SK-N-SH (cell line): ENCODE data around the gene ACSS1. TPM values are rescaled to one million over a fixed set of nuclear protein-coding genes. Genes with fewer than 3 reads are reported as not detected.

Experiments
- CTCF ChIA-PET: fragments of 300-600, 350-600 bp; formaldehyde crosslinking; extraction: SDS; loops from one replicate; lab custom pipeline; 2021; lab: Yijun Ruan, JAX
- POLR2A ChIA-PET: fragments of 350-600 bp; sonication (Branson Sonifier 250); formaldehyde crosslinking; extraction: SDS; loops from one replicate; lab custom pipeline; 2020; ENCODE audit warnings: antibody characterized with exemption, inconsistent platforms; lab: Yijun Ruan, JAX
- DNase-seq: peaks from one replicate; pipeline ENCODE4 v3.0.0; 2012
- H2AFZ ChIP-seq: fragments of 200-600 bp; sonication (generic); 2 replicates; pipeline ENCODE4 v1.8.1; 2016; ENCODE audit warnings: antibody characterized with exemption, mild to moderate bottlenecking, low read depth
- H3F3A ChIP-seq: fragments of 200-600 bp; sonication (generic); replicated peaks from 2 replicates; pipeline ENCODE3; 2016; ENCODE audit warnings: antibody characterized with exemption, mild to moderate bottlenecking; ENCODE audit not compliant: insufficient read depth
- H3K27ac ChIP-seq, 2 experiments: fragments of 200-500 bp in 1 of 2; fragments of 200-600 bp in 1 of 2; sonication (Bioruptor generic) in 1 of 2; sonication (generic), shearing (Covaris generic) in 1 of 2; 2 replicates each; pipeline versions ENCODE4 v1.5.1 to v1.6.1; 2014 to 2016; ENCODE audit warnings: low read depth in 2 of 2, inconsistent platforms in 1 of 2, low read length in 1 of 2, mild to moderate bottlenecking in 1 of 2, mixed read lengths in 1 of 2
- H3K27me3 ChIP-seq: fragments of 200-600 bp; sonication (generic), shearing (Covaris generic); 2 replicates; pipeline ENCODE4 v1.6.1; 2016; ENCODE audit warnings: mixed run types; ENCODE audit not compliant: insufficient read depth
- H3K36me3 ChIP-seq, 2 experiments: fragments of 200-500 bp in 1 of 2; fragments of 200-600 bp in 1 of 2; sonication (Bioruptor generic) in 1 of 2; sonication (generic) in 1 of 2; replicated peaks in 1 of 2; 2 replicates each; pipeline versions ENCODE3 to v1.5.1; 2014 to 2016; ENCODE audit warnings: low read length in 1 of 2, mild to moderate bottlenecking in 1 of 2; ENCODE audit not compliant: insufficient read depth in 2 of 2, control insufficient read depth in 1 of 2
- H3K4me1 ChIP-seq, 2 experiments: fragments of 200-500 bp in 1 of 2; fragments of 200-600 bp in 1 of 2; sonication (Bioruptor generic) in 1 of 2; sonication (generic), shearing (Covaris generic) in 1 of 2; 2 replicates each; pipeline versions ENCODE4 v1.5.1 to v1.6.1; 2014 to 2016; ENCODE audit warnings: low read depth in 1 of 2, low read length in 1 of 2, mixed run types in 1 of 2; ENCODE audit not compliant: insufficient read depth in 2 of 2, control insufficient read depth in 1 of 2
- H3K4me2 ChIP-seq: fragments of 200-600 bp; sonication (generic), shearing (Covaris generic); 2 replicates; pipeline ENCODE4 v1.6.1; 2017; ENCODE audit warnings: mixed run types
- H3K4me3 ChIP-seq, 2 experiments: fragments of 200-500 bp in 1 of 2; fragments of 200-600 bp in 1 of 2; sonication (Bioruptor generic) in 1 of 2; sonication (generic), shearing (Covaris generic) in 1 of 2; 2 replicates each; pipeline versions ENCODE4 v1.5.1 to v1.8.1; 2014 to 2016; ENCODE audit warnings: low read depth in 2 of 2, inconsistent platforms in 1 of 2, low read length in 1 of 2, mild to moderate bottlenecking in 1 of 2, mixed read lengths in 1 of 2, moderate library complexity in 1 of 2
- H3K79me2 ChIP-seq: fragments of 200-600 bp; sonication (generic); 2 replicates; pipeline ENCODE4 v1.8.1; 2017; ENCODE audit warnings: mild to moderate bottlenecking; ENCODE audit not compliant: insufficient read depth
- H3K9ac ChIP-seq: fragments of 200-600 bp; sonication (generic); 2 replicates; pipeline ENCODE4 v1.6.1; 2017; ENCODE audit warnings: mixed run types
- H3K9me2 ChIP-seq: fragments of 200-600 bp; sonication (generic); 2 replicates; pipeline ENCODE4 v1.6.1; 2017; ENCODE audit warnings: mixed run types
- H3K9me3 ChIP-seq: fragments of 200-600 bp; sonication (generic); 2 replicates; pipeline ENCODE4 v1.6.1; 2017; ENCODE audit warnings: mixed run types, mild to moderate bottlenecking, moderate library complexity
- H4K20me1 ChIP-seq: fragments of 200-600 bp; sonication (generic); 2 replicates; pipeline ENCODE4 v1.6.1; 2017; ENCODE audit warnings: mild to moderate bottlenecking, mixed run types; ENCODE audit not compliant: insufficient read depth
- CHD2 ChIP-seq: fragments of 150-350 bp; IDR thresholded peaks from 2 replicates; pipeline ENCODE4 v1.6.1; 2018; ENCODE audit warnings: low read length; ENCODE audit not compliant: partially characterized antibody
- ELF1 ChIP-seq: IDR thresholded peaks from 2 replicates; pipeline ENCODE4 v1.4.0; 2012
- EP300 ChIP-seq, 2 experiments: IDR thresholded peaks; 2 replicates each; pipeline versions ENCODE4 v1.4.0 to v1.6.1; 2012; ENCODE audit warnings: borderline replicate concordance in 1 of 2, low read depth in 1 of 2, low read length in 1 of 2
- FOSL2 ChIP-seq: IDR thresholded peaks from 2 replicates; pipeline ENCODE4 v1.4.0; 2012; ENCODE audit warnings: low read depth, mild to moderate bottlenecking, moderate library complexity, borderline replicate concordance
- FOXJ3 ChIP-seq: sonication (generic); formaldehyde crosslinking; IDR thresholded peaks from 2 replicates; pipeline ENCODE4 v1.5.1; 2020; ENCODE audit warnings: mild to moderate bottlenecking, missing genetic modification reagents
- GATA2 ChIP-seq: sonication (generic); formaldehyde crosslinking; IDR thresholded peaks from 2 replicates; pipeline ENCODE4 v1.5.0; 2020; ENCODE audit warnings: mild to moderate bottlenecking, missing genetic modification reagents
- IRF3 ChIP-seq: fragments of 150-350 bp; IDR thresholded peaks from 2 replicates; pipeline ENCODE4 v1.6.1; 2016; ENCODE audit warnings: mild to moderate bottlenecking, low read depth, low read length
- MAX ChIP-seq: IDR thresholded peaks from 2 replicates; pipeline ENCODE4 v1.4.0; 2012; ENCODE audit warnings: low read depth
- MXI1 ChIP-seq: IDR thresholded peaks from 2 replicates; pipeline ENCODE4 v1.6.1; 2012; ENCODE audit warnings: mild to moderate bottlenecking, low read depth, low read length, improper control_type of control experiment
- RFX5 ChIP-seq: IDR thresholded peaks from 2 replicates; pipeline ENCODE4 v1.6.1; 2012; ENCODE audit warnings: mild to moderate bottlenecking, improper control_type of control experiment, low read length
- YY1 ChIP-seq: IDR thresholded peaks from 2 replicates; pipeline ENCODE4 v1.4.0; 2012; ENCODE audit warnings: low read depth, mild to moderate bottlenecking
- ZBTB33 ChIP-seq: IDR thresholded peaks from 2 replicates; pipeline ENCODE4 v1.4.0; 2012; ENCODE audit warnings: low read depth, borderline replicate concordance
- WGBS: methylation state at CpG from one replicate; pipeline ENCODE4 v1.1.6; 2017; ENCODE audit warnings: low lambda C conversion rate; 5-methylcytosine and 5-hydroxymethylcytosine counted together
- polyA plus RNA-seq, 3 experiments: library from polyadenylated mRNA; depleted of rRNA; stranded (reverse); fragments of >200 nt; gene quantifications; 2 replicates each; pipeline ENCODE4 v1.2.3, GENCODE V29; 2012

The ACSS1 gene
- polyA plus RNA-seq, 1 of the 3 experiments (the other 2 are of a cell fraction) = 2.0 TPM

- no peaks in the 10 kb centered on the region for H3K9me2 ChIP-seq
- no peaks in the 10 kb centered on the region for H4K20me1 ChIP-seq
- no peaks in the 10 kb centered on the region for H3K79me2 ChIP-seq
- H3K4me1 ChIP-seq = no peaks in the 10 kb centered on the region
- H3K9me3 ChIP-seq = no peaks in the 10 kb centered on the region
- H3K9ac ChIP-seq = no peak overlapping the region
- DNase-seq = no peak
- ChIA-PET CTCF (interaction anchor here (1.0 kb wide), 1 partner anchor 20 kb away, joined by 3 read pairs; no protein-coding TSS in a partner anchor), POLR2A (no interaction called here)
- TF ChIP-seq MAX (no peak), FOXJ3 (CRISPR knock-in tag) (no peak), IRF3 (no peak), FOSL2 (no peak), EP300 (IDR thresholded peaks at IDR 0.05; ENCODE audit: borderline replicate concordance in 1 of 2, low read depth in 1 of 2, low read length in 1 of 2) (no peak), GATA2 (CRISPR knock-in tag) (no peak), MXI1 (no peak), YY1 (no peak)
- no peak overlapping the region for H3K4me2 ChIP-seq
- 97% methylated on average over 19 of the region's 21 CpGs for WGBS
- H3K36me3 ChIP-seq = peaks cover 10 to 75% of the 10 kb centered on the region in 2 experiments
- H2AFZ ChIP-seq = no peak overlapping the region
- no peak overlapping the region for H3K4me3 ChIP-seq
- H3K27me3 ChIP-seq = no peaks in the 10 kb centered on the region
- H3F3A ChIP-seq = no peaks in the 10 kb centered on the region
- no peak overlapping the region for H3K27ac ChIP-seq
These were observed 94.0 kb downstream of the ACSS1 start for GRCh38 chr20:24963672-24964505.

GRCh38 chr20:24962510-24962909, 95.4 kb downstream of the ACSS1 start:
- no peaks in the 10 kb centered on the region for H3K79me2 ChIP-seq
- H3K27me3 ChIP-seq = no peaks in the 10 kb centered on the region
- DNase-seq = no peak
- TF ChIP-seq RFX5 (no peak), ELF1 (no peak), CHD2 (no peak), ZBTB33 (no peak)
- H3K4me1 ChIP-seq = no peaks in the 10 kb centered on the region
- no peak overlapping the region for H3K4me3 ChIP-seq
- ChIA-PET POLR2A (no interaction called here), CTCF (interaction anchor here (1.5 kb wide), 1 partner anchor 32 kb away, joined by 4 read pairs; no protein-coding TSS in a partner anchor)
- H3K27ac ChIP-seq = no peak overlapping the region
- H4K20me1 ChIP-seq = no peaks in the 10 kb centered on the region
- WGBS = 98% methylated on average over 6 of the region's 6 CpGs
- H3K9ac ChIP-seq = no peak overlapping the region
- H3F3A ChIP-seq = no peaks in the 10 kb centered on the region
- H2AFZ ChIP-seq = no peak overlapping the region
- no peaks in the 10 kb centered on the region for H3K9me3 ChIP-seq
- H3K9me2 ChIP-seq = no peaks in the 10 kb centered on the region
- no peak overlapping the region for H3K4me2 ChIP-seq
- H3K36me3 ChIP-seq = peaks cover 10 to 63% of the 10 kb centered on the region in 2 experiments
